PC-9 (cell line): ENCODE results near the gene ATL1. TPM values are rescaled to one million over a fixed set of nuclear protein-coding genes. Genes with fewer than 3 reads are reported as not detected.

Experiments used
- BruUV-seq: library from RNA; stranded (reverse); fragments of 400-500 nt; replicated peaks from 2 replicates; lab custom pipeline; 2021; lab: Mats Ljungman, UMichigan
- CTCF ChIA-PET: fragments of 300-600 bp; sonication (Branson Sonifier 250); formaldehyde crosslinking; loops from one replicate; lab custom pipeline; 2022; ENCODE audit warnings: antibody characterized with exemption; lab: Charles Lee
- POLR2A ChIA-PET: fragments of 300-600 bp; sonication (Branson Sonifier 250); formaldehyde crosslinking; loops from one replicate; lab custom pipeline; 2022; ENCODE audit warnings: antibody characterized with exemption; ENCODE audit not compliant: unreplicated experiment; lab: Charles Lee
- DNase-seq, 2 experiments: peaks; one replicate each; pipeline versions ENCODE4 v3.0.0 to v3.0.0-alpha.2; 2015 to 2022; ENCODE audit warnings: mixed read lengths in 1 of 2
- H2AFZ ChIP-seq: fragments of 200-600 bp; sonication (generic); 2 replicates; pipeline ENCODE4 v1.8.1; 2017; ENCODE audit warnings: antibody characterized with exemption
- H3F3A ChIP-seq: fragments of 200-600 bp; sonication (generic); 2 replicates; pipeline ENCODE4 v1.8.1; 2017; ENCODE audit warnings: antibody characterized with exemption, mild to moderate bottlenecking, low read depth; ENCODE audit not compliant: insufficient read depth
- H3K27ac ChIP-seq: fragments of 200-600 bp; sonication (generic); 2 replicates; pipeline ENCODE4 v1.6.1; 2016; ENCODE audit warnings: mixed run types
- H3K27me3 ChIP-seq: fragments of 200-600 bp; sonication (generic); 2 replicates; pipeline ENCODE4 v1.6.1; 2016; ENCODE audit warnings: low read depth, mixed run types; ENCODE audit not compliant: insufficient read depth
- H3K36me3 ChIP-seq: fragments of 200-600 bp; sonication (generic); 2 replicates; pipeline ENCODE4 v1.6.1; 2016; ENCODE audit warnings: low read depth, mixed run types
- H3K4me1 ChIP-seq: fragments of 200-600 bp; sonication (generic); replicated peaks from 2 replicates; pipeline ENCODE4 v1.6.1; 2016; ENCODE audit warnings: mixed run types; ENCODE audit not compliant: insufficient read depth
- H3K4me2 ChIP-seq: fragments of 200-600 bp; sonication (generic); 2 replicates; pipeline ENCODE4 v1.6.1; 2017; ENCODE audit warnings: mixed run types
- H3K4me3 ChIP-seq: fragments of 200-600 bp; sonication (generic); 2 replicates; pipeline ENCODE4 v1.6.1; 2016; ENCODE audit warnings: mixed run types
- H3K79me2 ChIP-seq: fragments of 200-600 bp; sonication (generic); 2 replicates; pipeline ENCODE4 v1.6.1; 2017; ENCODE audit warnings: low read depth, mixed run types
- H3K9me2 ChIP-seq: fragments of 200-600 bp; sonication (generic); 2 replicates; pipeline ENCODE4 v1.8.1; 2017; ENCODE audit warnings: mild to moderate bottlenecking; ENCODE audit not compliant: insufficient read depth
- H3K9me3 ChIP-seq: fragments of 200-600 bp; sonication (generic); 2 replicates; pipeline ENCODE4 v1.8.1; 2016; ENCODE audit warnings: low read depth; ENCODE audit not compliant: insufficient read depth
- H4K20me1 ChIP-seq: fragments of 200-600 bp; sonication (generic); 2 replicates; pipeline ENCODE4 v1.8.1; 2017; ENCODE audit not compliant: insufficient read depth
- CTCF ChIP-seq: fragments of 200-600 bp; sonication (generic); conservative IDR thresholded peaks from 2 replicates; pipeline ENCODE4 v1.6.1; 2017; ENCODE audit warnings: mixed run types, antibody characterized with exemption, mild to moderate bottlenecking, moderate library complexity
- EZH2 ChIP-seq: fragments of 200-600 bp; sonication (generic); IDR thresholded peaks from 2 replicates; pipeline ENCODE4 v1.8.0; 2017; ENCODE audit warnings: antibody characterized with exemption, low read depth
- intact Hi-C: fragments of 100-400 bp; cut with micrococcal nuclease; formaldehyde crosslinking; loops from one replicate; pipeline ENCODE4 v1.10.0; 2022; ENCODE audit not compliant: unreplicated experiment
- total RNA-seq: library from RNA; stranded (reverse); gene quantifications from 2 replicates; pipeline ENCODE4 v1.2.3, GENCODE V29; 2021

The ATL1 gene
- total RNA-seq, 1 experiment from 2014 or later, result 4.3 TPM

- Histone ChIP-seq H3K27me3 (no peaks in the 10 kb centered on the region), H4K20me1 (no peaks in the 10 kb centered on the region), H3K79me2 (no peaks in the 10 kb centered on the region), H3K9me2 (no peaks in the 10 kb centered on the region), H3K9me3 (no peaks in the 10 kb centered on the region), H3F3A (peaks cover 23% of the 10 kb centered on the region), H3K4me1 (peaks cover 43% of the 10 kb centered on the region), H2AFZ (peak overlapping the region; percentile 58), H3K36me3 (no peaks in the 10 kb centered on the region), H3K4me3 (peak overlapping the region; percentile 43), H3K27ac (peak overlapping the region; percentile 85), H3K4me2 (peak overlapping the region; percentile 65)
- ChIA-PET CTCF (no interaction called here), POLR2A (interaction anchor here (0.6 to 0.7 kb wide), 5 partner anchors 21 to 409 kb away, joined by 3 to 15 read pairs (median 7); no protein-coding TSS in a partner anchor)
- intact Hi-C loops, result no loop called here
- peak; percentile 35 to 92 for DNase-seq
- no TSS peak for BruUV-seq
- TF ChIP-seq CTCF (no peak), EZH2 (no peak)
These were observed 117.7 kb downstream of the ATL1 start for GRCh38 chr14:50677527-50678063.

GRCh38 chr14:50678163-50678562 is 118.2 kb downstream of the ATL1 start:
- CTCF ChIA-PET, result no interaction called here
- H2AFZ ChIP-seq, result 0 out of 2 replicates have a peak overlapping the region, but pooled peaks have one; percentile 58

GRCh38 chr14:50679674-50680073 is 119.7 kb downstream of the ATL1 start:
- ChIA-PET CTCF (no interaction called here), POLR2A (no interaction called here)
- intact Hi-C loops, result no loop called here
- no peak overlapping the region for H3K4me2 ChIP-seq
- peaks cover 23% of the 10 kb centered on the region for H3F3A ChIP-seq
- no peaks in the 10 kb centered on the region for H3K79me2 ChIP-seq
- TF ChIP-seq CTCF (no peak), EZH2 (no peak)
- H4K20me1 ChIP-seq, result no peaks in the 10 kb centered on the region
- H3K36me3 ChIP-seq, result no peaks in the 10 kb centered on the region
- H2AFZ ChIP-seq, result no peak overlapping the region
- no peaks in the 10 kb centered on the region for H3K9me3 ChIP-seq
- no peak overlapping the region for H3K27ac ChIP-seq
- DNase-seq, result no peak
- H3K27me3 ChIP-seq, result no peaks in the 10 kb centered on the region
- no TSS peak for BruUV-seq
- no peaks in the 10 kb centered on the region for H3K9me2 ChIP-seq
- peaks cover 43% of the 10 kb centered on the region for H3K4me1 ChIP-seq
- H3K4me3 ChIP-seq, result no peak overlapping the region

More at GRCh38 chr14:50678163-50678562, 118.2 kb downstream of the ATL1 start:
- no peak for TF ChIP-seq CTCF
- no peak for TF ChIP-seq EZH2
- no peaks in the 10 kb centered on the region for H3K9me2 ChIP-seq
- POLR2A ChIA-PET, result no interaction called here
- no peaks in the 10 kb centered on the region for H3K79me2 ChIP-seq
- no peaks in the 10 kb centered on the region for H4K20me1 ChIP-seq
- H3F3A ChIP-seq, result peaks cover 23% of the 10 kb centered on the region
- no peaks in the 10 kb centered on the region for H3K9me3 ChIP-seq
- H3K4me2 ChIP-seq, result peak overlapping the region; percentile 65
- no peaks in the 10 kb centered on the region for H3K36me3 ChIP-seq
- BruUV-seq, result TSS peak; percentile 15
- DNase-seq, result no peak
- H3K4me3 ChIP-seq, result peak overlapping the region; percentile 43; the same call in 1 of the 2 replicates
- peak overlapping the region; percentile 85 for H3K27ac ChIP-seq
- H3K4me1 ChIP-seq, result peaks cover 43% of the 10 kb centered on the region
- intact Hi-C loops, result no loop called here
- no peaks in the 10 kb centered on the region for H3K27me3 ChIP-seq

Other genes with a start within 250 kb of the ATL1 start
- gene L2HGDH, start 247.9 kb upstream of the ATL1 start, total RNA-seq, result 15.5 and 18.6 TPM in 2 replicates
- 15.4 and 18.5 TPM in 2 replicates for gene DMAC2L, start 247.8 kb upstream of the ATL1 start, total RNA-seq
- gene CDKL1, start 163.3 kb upstream of the ATL1 start, total RNA-seq, result 2.4 and 4.6 TPM in 2 replicates
- 51.8 and 66.6 TPM in 2 replicates for gene MAP4K5, start 27.6 kb upstream of the ATL1 start, total RNA-seq
- gene SAV1, start 108.2 kb downstream of the ATL1 start, total RNA-seq, result 37.1 and 40.7 TPM in 2 replicates